Measurements from ENCODE around the gene ERICH6.

Gene ERICH6

DNA sequence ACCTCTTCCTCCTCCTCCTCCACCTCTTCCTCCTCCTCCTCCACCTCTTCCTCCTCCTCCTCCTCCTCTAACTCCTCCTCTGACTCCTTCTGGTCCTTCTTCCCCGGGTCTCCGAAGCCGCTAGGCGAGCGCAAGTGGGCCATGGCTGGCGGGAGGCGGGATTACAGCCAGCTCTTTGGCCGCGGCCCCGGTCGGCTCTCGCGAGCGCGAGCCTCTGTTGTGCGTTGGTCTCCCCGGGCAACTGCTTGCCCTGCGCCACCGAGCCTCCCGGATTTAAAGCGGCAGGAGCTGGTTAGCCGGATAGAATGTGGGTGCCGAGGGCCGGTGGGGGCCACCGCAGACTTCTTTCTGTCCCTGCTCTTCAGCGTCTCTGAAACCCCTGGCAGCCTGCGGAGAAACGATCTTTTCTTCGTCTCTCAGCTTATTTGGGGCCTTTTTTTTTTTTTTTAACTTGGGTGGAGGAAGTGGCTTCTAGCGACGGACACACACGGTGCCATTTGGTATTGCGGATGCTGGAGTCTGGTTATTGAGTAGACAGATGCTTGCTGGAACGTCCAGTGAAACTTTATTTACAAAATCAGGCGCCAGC lies at the start of gene ERICH6:
ERICH6 (minus strand) TSS at position 165 of the 589 bp plus-strand sequence; CDS start at position 143, 22 bp downstream.
- peak; percentile 80 to 84 for DNase-seq (ENCODE audit: low read depth in 2 of 2)

DNA sequence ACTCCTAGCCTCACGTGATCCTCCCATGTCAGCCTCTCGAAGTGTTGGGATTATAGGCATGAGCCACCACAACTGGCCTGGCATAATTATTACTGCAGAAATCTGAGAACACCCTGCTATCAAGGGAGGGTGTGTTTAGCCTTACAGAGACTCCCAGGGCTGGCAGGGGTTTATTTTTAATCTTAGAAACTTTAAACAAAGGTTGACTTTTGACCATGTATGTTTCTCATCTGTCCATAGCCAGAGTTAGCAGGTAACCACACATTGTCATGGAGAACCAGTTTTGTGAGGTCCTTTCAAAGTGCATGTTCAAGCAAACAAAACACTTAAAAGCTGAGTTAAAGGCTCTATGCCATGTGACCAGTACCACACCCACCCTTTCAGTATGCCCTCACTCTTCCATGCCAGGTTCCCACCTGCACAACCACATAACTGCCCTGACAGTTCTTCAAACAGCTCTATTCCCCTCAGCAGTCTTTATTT lies 48.1 kb upstream of the ERICH6 start:
- DNase-seq (ENCODE audit: low read depth in 2 of 2), result no peak

DNA sequence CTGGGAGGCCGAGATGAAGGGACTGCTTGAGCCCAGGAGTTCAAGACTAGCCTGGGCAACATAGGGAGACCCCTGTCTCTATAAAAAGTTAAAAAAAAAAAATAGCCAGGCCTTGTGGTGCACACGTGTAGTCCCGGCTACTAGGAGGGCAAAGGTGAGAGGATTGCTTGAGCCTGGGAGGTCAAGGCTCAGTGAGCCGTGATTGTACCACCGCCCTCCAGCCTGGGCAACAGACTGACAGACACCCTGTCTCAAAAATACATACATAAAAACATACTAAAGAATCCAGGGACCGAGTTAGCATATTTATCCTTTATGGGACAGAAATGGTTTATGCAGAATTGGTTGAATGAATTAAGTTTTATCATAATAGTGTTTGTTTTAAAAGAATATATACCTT lies 45.5 kb upstream of the ERICH6 start:
- no peak for DNase-seq (ENCODE audit: low read depth in 2 of 2)

DNA sequence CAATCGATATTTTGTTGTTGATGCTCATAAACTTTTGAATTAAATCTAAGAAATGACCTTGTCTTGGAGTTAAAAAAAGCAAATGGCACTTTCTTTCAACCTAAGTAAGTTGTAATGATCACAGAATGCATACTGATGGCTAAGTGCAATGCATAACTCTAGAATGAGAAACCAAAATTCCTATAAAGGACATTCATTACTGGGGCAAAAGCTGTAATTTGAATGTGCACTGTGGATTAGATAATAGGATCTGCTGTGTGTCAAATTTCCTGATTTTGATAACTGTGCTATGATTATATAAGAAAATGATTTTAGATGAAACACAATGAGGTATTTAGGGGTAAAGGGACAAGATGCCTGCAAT lies 44.9 kb upstream of the ERICH6 start:
- DNase-seq (ENCODE audit: low read depth in 2 of 2), result no peak

DNA sequence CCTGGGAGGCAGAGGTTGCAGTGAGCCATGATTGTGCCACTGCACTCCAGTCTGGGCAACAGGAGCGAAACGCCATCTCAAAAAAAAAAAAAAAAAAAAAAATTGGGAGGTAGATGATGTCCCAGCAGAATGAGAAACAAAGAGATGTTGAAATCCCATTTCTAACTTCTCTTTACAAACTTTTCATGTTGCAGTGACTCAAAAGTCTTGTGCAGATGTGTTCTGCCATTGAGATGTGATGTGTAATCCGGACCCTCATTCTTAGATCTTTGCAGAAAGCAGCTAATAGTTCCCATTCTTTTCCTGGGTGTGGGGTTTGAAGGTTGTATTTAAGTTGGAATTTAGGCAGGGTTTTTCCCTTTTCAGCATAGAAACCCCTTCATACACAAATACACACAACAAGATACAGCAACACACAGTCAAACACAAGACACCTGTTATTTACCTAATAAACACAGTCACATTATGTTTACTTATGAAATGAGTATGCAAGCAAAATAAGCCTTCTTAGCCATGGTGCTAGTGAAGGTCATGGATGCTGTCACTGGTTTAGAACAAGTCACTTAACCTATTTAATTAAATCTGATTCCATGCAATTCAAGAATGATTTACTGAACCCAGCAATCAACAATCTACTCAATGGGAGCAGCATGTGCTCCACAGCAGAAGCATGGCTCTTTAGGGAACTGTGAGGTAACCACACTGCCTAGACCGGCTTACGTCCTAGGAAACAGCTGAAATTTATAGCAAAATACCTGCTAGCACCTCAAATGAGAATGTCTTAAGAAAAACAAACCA lies 44.4 kb upstream of the ERICH6 start:
- DNase-seq (ENCODE audit: low read depth in 2 of 2), result no peak

DNA sequence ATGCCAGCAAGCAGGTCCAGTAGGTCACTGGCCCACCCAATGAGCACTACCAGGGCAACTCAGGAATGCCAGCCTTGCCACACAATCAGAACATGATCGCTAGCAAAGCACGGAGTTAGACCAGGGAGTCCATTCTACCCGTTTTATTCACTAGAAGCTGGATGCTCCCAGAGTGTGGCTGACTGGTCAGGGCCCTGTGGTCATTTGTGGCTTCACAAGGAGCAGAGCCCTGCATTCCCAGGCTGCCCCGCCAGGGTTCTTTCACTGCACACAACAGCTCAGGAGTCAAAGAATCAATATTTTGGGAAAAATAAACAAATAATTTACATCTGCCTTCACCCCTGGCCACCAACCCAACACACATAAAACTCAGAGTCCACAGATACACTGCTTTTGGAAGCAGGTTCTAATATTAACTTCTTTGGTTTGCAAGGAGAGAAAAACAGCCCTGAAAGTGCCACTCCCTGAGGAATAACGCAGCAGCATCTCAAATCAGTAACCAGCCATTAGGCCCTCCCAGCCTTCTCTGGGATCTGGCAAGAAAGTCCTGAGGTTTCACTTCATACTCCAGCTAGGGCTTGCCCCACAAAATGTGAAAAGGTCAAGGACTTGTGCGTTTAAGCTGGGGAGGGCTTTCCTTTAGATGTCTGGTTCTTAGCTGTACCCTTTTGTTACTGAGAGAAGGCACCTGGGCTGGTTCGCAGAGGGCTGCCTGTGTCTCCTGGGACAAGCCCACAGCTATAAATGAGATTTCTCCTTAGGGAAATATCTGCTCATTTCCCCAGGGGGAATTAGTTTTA lies 43.3 kb upstream of the ERICH6 start:
- DNase-seq (ENCODE audit: low read depth in 2 of 2), result no peak

DNA sequence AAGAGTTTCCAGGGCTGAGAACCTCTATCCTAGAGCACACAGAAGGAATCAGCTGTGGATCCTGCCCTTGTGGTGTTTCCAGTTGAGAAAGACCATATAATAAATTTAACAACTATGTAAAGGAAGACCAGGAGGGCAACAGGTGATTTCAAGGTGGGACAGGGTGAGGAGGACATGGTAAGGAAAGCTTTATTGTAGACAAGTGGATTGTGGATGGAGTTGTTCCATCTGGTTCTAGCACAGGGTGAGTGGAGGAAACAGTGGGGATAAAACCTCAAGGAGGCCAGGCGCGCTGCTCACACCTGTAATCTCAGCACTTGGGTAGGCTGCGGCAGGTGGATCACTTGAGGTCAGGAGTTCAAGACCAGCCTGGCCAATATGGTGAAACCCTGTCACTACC lies 42.1 kb upstream of the ERICH6 start:
- DNase-seq (ENCODE audit: low read depth in 2 of 2), result no peak

DNA sequence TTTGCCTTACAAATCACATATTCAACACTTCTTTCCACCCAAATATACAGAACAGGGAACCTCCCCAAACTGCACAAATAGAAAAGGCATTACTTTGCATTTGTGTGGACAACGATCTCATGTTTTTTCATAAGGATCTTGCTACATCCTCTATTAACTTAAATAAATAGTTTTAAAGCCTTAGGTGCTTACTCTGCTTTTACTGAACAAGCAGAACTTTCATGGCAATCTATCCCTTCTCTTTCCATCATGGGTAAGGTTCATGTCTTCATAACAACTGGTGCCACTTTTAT lies 41.1 kb upstream of the ERICH6 start:
- no peak for DNase-seq (ENCODE audit: low read depth in 2 of 2)

DNA sequence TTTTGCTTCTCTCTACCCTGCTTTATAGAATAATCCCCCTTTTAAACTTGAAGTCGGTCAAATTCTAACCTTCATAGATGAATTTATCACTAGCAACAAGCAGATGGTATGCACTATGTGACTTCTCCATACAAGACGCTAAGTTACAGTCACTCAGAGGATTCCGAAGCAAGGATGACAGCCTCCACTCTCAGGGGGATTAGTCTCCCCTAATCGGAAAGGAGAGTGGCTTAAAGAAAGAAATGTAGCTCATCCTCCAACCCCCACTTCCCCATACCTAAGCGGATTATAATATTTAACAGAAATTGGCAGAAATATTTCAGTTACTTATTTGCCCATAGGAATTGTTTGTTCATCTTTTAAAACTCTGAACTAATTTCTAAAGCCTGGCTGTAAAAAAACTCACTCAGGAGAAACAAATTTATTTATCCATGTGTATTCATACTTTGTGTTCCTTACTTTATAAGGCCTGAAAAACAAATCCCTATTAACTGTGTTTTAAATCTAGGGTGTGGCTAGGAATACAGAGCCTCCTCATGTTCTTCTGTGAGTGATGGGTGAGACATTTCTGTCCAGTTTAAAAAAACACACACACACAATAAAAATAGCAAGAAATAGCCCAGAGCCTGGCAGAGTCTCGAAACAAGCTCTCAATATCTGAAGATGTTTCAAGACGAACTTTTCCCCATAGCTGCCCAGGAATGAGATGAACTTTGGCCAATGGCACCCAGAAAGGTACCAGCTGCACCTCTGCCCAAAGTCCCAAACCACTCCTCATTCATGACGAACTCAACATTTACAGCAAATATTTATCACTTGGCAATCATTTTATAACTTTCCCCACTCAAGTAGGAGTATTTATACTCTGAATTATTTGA lies 40.6 kb upstream of the ERICH6 start:
- no peak for DNase-seq (ENCODE audit: low read depth in 2 of 2)

DNA sequence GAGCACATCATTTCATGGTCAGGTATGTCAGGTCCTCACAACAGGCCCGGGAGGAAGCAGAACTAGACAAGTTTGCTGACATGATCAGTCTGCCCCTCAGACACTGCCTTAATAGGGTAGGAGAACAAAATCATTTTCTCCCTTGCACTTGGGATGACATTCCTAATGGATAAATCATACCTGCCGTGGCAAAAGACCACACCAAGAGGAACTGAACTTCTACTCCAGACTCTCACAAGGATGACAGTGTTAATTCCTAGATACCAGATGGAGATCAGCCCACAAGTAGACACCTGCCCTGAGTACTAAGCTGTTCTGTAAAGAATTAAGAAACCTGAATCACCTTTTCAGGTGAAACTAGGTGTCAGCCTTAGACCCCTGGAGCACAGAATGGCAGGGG lies 39.8 kb upstream of the ERICH6 start:
- DNase-seq (ENCODE audit: low read depth in 2 of 2), result no peak

DNA sequence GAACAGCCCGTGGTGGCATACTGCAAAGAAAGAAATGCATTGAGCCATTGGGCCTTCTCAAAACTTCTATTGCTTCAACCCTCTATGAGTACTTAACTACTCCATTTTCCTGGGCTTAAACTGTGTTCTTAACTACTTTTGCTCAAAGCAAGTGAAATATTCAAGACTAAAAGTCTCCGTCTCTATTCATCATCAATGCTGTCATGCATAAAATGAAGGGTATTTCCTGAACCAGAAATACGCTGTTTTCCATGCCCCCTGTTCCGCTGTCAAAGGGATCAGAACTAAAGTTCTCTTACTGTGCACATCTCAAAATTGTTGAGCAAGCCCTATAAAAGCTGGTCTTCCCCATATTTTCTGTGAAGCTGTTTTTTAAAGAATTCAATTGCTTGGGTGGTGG lies 39.0 kb upstream of the ERICH6 start:
- DNase-seq (ENCODE audit: low read depth in 2 of 2), result no peak

DNA sequence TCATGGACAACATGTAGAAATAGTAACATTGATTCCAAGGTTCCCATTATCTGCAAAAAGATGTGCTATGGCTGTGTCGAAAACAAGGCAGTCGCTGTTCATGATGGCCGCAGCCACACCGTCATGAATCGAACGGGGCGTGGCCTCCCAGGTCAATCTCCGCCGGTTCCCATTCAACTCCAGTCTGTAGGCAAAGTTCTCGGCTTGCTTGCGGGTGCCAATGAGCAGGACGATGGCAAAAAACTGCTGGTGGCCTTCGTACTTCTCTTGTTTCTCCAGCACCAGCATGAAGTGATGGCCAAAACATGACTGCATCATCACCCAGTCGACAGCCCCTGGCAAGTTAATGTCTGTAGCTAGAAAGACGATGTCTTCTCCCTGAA lies 38.4 kb upstream of the ERICH6 start:
- no peak for DNase-seq (ENCODE audit: low read depth in 2 of 2)

DNA sequence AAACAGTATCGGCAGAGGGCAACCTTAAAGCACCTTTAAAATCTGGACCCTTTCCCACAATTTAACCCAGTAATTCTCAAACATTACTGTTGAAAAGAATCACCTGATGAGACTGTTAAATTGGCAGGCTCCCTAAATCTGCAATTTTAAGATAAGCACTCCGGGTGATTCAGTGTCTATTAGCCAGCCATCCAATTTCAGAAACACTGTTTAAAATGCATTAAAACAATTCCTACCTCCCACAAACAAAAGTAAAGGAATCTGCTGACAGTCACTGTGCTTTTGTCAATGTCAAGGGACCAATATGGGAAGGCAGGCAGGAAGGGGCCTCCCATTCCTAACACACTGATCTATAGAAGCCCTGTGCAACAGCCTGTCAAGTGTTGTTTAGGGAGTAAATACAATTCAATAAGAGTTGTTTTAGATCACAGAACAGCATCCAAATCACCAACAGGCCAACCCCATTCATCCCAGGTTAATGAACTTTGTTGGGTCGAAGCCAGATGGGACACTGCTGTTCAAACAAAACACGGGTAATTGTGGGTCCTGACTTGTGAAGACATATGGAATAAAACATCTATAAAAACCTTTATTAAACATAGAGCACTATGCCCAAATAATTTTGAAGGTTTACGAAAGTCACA lies 37.9 kb upstream of the ERICH6 start:
- DNase-seq (ENCODE audit: low read depth in 2 of 2), result no peak

DNA sequence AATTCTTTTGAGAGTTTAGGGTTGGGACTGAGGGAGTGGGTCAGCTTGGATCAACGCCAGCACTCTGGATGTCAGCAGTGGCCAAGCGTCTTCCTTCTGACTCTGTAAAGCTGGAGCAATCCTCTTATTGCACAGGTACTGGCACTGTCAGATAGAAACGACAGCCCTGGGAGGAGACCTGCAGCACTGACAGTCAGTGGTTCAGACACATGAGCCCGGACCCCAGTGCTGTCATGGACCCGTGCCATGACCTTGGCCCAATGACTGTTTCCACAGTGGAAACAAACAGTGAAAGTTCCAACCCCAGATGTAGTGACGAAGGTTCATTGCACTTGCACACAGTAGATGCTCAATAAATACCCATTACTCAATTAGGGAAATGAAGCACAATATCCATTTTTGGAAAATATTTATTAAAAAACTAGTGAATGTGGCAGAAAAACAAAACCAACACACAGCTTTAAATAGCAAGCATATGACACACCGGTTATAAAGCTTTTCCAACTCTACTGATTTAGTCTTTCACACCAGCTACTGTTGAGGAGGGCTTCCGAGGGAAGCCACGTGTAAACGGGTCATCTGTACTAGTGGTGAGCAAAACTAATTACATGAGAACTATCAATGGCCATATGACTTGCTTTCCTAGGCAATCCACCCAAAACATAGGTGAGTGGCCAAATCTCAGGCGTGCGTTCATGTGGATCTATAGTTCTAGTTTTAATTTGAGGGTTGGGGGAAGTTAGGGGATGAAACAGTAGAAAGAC lies 37.2 kb upstream of the ERICH6 start:
- DNase-seq (ENCODE audit: low read depth in 2 of 2), result peak in 1 of 2 donors; percentile 46

DNA sequence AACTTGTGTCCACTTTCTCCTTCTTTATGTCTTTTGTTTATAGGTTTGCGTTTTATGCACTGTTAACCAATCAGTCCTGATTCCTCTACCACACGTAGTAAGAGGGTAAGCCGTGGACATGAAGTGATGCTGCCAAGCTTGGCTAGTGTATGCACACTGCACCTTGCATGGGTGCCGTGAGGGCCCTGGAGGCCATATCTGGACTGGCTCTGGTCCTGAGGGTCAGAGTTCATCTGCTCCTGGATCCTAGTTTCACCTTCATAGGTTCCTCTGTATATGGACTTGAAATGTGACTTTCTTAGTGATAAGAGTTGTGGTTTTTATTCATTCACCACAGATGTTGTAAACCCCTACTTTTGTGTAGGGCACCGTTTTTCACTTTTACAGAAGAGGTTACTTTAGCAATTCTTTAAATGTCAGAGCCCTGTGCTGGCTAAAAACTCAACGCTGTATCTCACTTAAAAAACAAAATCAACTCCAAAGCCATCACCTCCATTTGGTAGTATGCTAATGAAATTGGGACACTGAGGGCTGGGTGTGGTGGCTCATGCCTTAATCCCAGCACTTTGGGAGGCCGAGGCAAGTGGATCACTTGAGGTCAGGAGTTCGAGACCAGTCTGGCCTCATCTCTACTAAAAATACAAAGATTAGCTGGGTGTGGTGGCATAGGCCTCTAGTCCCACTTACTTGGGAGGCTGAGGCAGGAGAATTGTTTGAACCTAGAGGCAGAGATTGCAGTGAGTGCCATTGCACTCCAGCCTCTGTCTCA lies 36.3 kb upstream of the ERICH6 start:
- no peak for DNase-seq (ENCODE audit: low read depth in 2 of 2)

DNA sequence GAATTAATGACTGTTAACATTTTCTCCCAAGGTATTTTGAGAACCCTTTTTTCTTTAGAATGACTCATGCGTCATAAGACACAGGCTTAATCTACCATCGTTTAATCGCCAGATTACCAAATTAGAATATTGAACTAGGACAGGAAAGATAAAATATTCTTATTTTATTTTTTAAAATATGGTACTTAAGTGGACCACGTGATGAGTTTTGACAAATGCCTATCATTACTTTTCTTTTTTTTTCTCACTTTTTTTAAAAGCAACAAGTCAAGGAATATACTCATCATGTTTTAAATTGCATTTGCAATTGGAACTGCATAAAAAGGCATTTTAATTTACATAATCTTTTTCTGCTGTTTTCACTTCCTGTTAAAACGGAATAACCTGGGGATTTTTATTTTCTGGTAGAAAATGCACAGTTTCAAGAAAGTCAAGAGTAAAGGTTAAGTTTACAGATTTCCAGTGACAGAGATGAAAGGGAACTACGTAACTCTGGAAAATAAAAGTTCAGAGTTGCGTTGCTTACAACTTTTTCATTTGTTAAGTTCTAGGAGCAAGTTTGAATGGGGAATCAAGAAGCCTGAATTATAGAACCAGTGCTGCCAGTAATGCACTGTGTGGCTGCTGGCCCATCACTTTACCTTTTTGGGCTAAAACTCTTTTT lies 35.6 kb upstream of the ERICH6 start:
- DNase-seq (ENCODE audit: low read depth in 2 of 2), result no peak

DNA sequence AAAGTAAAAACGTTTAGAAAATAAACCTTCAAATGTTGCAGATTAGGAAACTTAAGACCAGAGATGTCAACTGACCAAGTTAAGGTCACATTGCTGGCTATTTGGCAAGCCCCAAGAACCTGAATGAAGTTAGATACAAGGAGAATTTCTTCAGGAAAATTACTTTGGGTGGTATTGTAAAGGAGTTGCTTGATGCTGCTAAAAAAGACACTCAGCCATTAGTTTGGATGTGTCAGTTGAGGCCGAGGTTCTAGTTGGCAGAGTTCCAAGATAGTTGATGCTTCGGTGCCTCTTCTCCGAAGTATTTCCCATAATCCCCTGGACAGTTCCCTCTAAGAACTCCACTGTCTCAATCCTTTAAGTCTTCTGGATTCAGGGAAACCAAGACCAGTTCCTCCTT lies 35.0 kb upstream of the ERICH6 start:
- DNase-seq (ENCODE audit: low read depth in 2 of 2), result no peak

DNA sequence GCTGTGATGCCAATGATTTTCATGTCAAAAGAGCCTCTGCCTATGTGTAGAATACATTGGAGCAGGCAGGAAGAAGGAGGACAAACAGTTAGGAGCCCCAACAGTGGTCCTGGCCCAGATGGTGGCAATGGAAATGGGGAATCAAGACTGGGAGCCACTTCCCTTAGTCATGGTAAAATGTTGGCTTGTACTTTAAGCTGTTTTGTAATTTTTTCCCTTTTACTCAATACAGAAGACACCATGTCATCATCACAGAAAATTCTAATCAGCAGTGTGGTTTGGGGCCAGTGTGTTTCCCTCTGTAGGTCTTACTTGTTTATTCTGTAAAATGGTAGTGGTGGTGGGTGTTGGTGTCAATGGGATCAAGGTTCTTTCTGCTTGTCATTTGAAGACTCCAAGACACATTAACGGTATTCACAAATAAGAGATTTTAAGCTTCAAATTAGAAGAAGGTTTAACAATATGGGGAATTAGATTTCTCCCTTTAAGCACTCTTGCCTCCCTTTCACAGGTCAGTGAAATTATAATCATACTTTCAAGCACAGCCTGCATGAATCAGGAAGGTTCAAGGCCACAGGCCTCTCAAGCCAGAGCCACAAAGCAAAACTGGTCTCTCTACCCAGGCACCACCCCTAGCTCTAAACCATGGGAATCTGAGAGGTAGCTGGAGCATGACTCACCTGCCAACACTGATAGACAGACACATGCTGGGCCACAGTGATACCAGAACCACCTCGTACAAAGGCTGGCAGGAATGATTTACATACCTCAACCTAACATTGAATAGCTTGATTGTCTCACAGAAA lies 34.4 kb upstream of the ERICH6 start:
- peak in 1 of 2 donors; percentile 42 for DNase-seq (ENCODE audit: low read depth in 2 of 2)

Data from stimulated activated CD8-positive, alpha-beta memory T cell treated with anti-CD3 and anti-CD28 coated beads, Interleukin-15, amount 100 ng/mL, for 48 hours (primary cell).